Activated naive CD8-positive, alpha-beta T cell treated with anti-CD3 and anti-CD28 coated beads, Interleukin-2, amount 50 U/mL, for 16 hours (primary cell): Measurements from ENCODE around the gene PRXL2B.
"Not testable (repeated sequence)": the region's sequence is repeated elsewhere in the genome, so short reads cannot be mapped to it uniquely, and the experiment has no call there.

Source experiments
- DNase-seq: peaks from one replicate; pipeline ENCODE4 v3.0.0-alpha.2; 2020; ENCODE audit warnings: low read depth, low spot score

PRXL2B gene

DNA sequence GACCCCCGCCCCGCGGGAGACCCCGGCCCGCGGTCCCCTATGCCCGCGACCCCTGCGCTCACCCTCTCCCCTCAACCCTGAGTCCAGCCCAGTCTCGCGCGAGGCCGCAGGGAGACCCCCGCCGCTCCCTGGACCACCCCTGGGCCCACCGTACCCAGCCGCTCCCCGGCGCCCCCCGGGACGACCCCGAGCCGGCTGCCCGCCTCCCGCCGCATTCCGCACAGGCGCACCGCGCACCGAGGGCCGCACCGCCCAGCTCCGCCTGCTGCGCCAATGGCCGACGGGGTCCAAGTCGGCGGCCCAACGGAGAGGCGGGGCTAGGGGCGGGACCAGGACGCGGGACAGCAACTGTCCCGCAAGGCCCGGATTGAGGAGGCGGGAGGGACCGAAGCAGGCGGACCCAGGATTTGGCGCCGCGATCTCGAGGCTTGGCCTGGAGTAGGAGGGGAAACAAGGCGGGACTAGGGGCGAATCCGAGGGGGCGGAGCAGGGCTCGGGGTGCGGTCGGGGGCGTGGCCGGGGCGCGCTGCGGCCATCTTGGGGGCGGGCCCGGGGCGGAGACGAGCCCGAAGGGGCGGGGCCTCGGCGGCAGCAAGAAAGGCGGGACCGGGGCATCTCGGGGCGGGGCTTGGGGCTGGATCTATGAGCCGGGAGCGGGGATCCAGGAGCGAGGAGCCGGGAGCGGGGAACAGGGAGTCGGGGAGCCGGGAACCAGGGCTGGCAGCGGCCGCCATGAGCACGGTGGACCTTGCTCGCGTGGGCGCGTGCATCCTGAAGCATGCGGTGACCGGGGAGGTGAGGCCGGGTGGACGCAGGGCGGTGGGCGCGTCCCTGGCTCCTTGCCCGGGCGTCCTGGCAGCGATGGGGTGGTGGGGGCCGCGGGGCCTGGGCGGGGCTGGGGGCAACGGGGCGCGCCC, at the start of gene PRXL2B:
Gene PRXL2B, plus strand, starts transcription at position 624 of the 917 bp plus-strand sequence. Its CDS starts 109 bp downstream, at position 733.
- peak; percentile 94 for DNase-seq

- no peak for DNase-seq
Measured at GRCh38 chr1:2537784-2538115, 48.8 kb upstream of the PRXL2B start.

GRCh38 chr1:2538376-2538775, 48.2 kb upstream of the PRXL2B start:
- DNase-seq: no peak

GRCh38 chr1:2538872-2539271, 47.7 kb upstream of the PRXL2B start:
- DNase-seq: no peak

DNA sequence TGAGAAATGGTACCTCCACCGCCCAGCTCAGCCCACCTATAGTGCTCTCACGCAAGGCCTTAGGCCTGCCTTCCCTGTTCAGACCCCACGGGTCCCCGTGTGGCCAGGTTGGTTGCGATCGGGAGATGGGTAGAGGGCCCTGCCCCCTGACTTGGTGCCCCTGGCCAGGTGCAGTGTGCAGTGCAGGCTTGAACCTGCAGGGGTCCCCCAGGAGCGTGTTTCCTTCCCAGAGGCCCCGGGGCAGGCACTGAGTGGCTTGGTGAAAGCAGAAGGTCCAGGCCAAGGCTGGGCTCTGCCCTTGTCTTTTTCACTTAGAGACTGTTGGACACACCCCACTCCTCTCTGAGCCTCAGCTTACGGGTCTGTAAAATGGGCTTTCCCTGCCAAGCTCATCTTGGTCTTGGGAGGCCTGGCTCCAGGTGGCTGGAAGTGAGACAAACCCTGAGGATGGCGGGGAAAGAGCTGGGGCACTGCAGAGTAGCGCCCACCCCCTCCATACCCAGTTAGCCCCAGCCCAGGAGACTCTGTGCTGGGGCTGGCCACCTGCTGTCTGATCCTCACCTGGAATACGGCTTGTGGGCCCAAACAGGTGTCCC, 47.2 kb upstream of the PRXL2B start:
- no peak for DNase-seq

DNA sequence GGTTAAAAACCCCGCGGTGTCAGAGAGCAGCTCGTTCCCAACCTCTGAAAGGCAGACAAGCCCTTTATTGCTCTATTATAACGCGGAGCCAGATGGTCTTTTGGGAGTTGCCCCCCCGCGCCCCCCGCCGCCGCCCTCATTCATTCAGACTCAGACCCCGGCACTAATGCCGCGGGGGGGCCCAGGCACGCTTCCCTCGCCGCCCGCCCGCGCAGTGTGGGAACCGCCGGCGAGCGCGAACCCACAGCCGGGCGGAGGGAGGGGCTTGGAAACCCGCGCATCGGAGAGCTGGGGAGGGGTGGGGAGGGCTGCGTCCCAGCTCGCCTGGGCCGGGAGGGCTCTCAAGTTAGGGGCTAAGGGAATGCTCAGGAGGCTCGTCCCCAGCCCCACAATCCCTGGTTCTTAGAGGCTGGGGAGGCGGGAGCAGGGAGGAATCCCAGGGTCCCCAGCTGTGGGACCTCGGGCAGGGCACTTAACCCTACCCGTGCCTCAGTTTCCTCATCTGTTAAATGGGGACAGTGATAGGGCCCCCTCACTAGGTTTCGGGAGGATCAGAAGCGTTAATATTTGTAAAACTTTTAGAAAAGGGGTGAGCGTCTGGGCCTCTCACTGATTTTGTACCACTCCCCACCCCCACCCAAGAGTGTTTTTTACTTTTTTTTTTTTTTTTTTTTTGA, 45.6 kb upstream of the PRXL2B start:
- DNase-seq: no peak

- DNase-seq: no peak
Measured at GRCh38 chr1:2541619-2542245, 44.8 kb upstream of the PRXL2B start.

GRCh38 chr1:2542246-2542915, 44.2 kb upstream of the PRXL2B start:
- no peak for DNase-seq

GRCh38 chr1:2543543-2544092, 43.0 kb upstream of the PRXL2B start:
- DNase-seq: no peak

- DNase-seq: no peak
Measured at GRCh38 chr1:2544093-2544874, 42.3 kb upstream of the PRXL2B start.

DNA sequence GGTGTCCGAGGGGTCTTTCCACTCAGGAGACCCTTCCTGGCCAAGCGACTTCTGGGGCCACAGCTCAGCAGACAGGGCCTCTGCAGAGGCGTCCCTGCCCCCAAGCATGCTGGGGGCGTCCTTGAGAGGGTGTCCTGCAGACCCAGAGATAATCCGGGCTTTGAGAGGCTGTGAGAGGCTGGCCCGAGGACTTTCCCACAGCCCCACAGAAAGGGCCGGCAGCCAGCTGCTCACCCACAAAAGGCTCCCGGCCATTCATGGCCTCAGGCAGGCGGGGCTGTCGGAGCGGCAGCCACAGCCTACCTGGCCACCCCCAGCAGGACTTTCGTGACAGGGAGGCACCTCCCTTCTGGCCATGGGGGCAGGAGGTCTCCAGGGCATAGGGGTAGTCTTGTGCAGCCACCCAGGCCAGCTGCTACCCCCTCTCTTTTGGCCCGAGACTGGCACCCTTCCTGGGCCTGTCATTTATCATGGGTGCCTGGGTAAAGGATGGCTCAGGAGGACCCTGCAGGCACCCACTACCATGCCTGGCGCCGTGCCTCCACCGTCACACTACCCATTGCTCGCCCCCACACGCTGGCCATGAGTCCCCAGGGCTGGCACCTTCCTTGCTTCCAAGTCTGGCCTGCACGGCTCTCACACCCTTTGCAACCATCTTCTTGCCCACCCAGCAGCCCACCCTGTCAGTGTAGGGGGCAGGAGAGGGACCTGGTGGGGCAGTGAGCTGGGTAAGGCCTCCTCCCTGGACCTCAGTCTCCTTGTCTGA, 41.5 kb upstream of the PRXL2B start:
- DNase-seq: no peak

- peak; percentile 73 for DNase-seq
Measured at GRCh38 chr1:2545754-2546514, 40.6 kb upstream of the PRXL2B start.

GRCh38 chr1:2546515-2547209, 39.9 kb upstream of the PRXL2B start:
- DNase-seq: peak; percentile 47

DNA sequence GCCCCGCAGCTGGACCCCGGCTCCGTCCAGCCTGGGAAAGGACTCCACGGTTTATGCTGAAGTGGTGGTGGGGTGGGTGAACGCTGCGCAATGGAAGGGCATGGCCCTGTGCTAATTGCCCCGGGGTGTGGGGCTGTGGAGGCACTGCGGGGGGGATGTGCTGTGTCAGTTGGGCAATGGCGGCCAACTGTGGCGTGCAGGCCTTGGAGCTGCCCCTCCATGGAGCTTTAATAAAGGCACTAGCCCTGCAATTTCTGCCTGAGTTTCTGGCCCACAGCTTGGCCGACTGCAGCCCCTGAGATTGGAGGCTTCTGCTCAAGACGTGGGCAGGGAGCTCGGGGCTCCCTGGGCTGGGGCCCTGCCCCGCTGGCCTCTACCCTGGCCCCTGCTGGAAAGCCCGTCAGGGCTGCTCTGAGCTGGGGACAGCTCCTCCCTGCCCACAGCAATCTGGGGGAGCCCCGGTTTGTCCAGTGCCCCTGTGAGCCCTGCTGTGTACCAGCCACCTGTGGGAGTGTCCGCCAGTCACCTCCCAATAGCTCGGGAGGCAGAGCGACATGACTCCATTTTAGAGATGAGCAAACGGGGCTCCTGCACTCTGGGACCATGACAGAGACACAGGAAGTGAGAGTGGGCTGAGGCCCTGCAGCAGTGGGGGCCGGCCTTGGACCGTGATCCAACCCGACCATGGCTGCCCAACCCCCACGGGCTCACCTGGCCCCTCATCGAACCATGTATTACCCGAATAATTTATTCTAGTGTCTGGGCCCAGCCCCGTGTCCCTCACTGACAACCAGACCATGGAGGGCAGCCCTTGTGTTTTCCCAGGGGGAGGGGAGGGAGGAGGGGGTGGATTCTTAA, 39.1 kb upstream of the PRXL2B start:
- no peak for DNase-seq

- DNase-seq: peak; percentile 61
Measured at GRCh38 chr1:2548068-2548589, 38.4 kb upstream of the PRXL2B start.

DNA sequence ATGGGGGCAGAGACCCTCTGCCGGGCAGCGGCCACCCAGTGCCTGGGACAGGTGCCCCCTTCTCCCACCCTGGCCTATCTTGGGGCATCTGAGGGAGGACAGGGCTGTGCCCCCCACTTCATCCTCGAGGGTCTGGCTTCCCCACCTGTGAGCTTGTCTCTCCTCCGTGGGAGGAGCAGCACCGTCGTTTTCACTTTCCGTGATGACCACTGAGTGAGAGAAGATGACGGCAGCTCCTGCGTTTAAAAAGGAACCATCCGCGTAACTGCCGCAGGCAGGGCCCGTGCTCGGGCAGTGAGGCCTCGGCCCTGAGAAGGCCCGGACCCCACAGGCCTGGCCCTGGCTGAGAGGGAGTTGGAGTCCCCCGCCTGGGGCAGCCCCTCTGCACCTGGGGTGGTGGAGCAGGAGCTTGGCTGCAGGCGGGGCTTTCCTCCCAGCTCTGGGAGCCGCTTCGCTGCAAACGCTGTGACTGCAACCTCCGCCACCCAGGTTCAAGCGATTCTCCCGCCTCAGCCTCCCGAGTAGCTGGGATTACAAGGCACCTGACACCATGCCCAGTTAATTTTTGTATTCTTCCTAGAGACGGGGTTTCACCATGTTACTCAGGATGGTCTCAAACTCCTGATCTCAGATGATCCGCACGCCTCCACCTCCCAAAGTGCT, 37.1 kb upstream of the PRXL2B start:
- not testable (repeated sequence) for DNase-seq
